HG03378 (cell line): ENCODE measurements around the gene CEBPZOS.
"Not testable (repeated sequence)": the region's sequence is repeated elsewhere in the genome, so short reads cannot be mapped to it uniquely, and the experiment has no call there.

ENCODE experiments used
- ATAC-seq: cut with Tn5 transposase; IDR thresholded peaks from one replicate; pipeline ENCODE4 v1.9.1; 2021; ENCODE audit warnings: mild to moderate bottlenecking, moderate library complexity; ENCODE audit not compliant: unreplicated experiment

The CEBPZOS gene

DNA sequence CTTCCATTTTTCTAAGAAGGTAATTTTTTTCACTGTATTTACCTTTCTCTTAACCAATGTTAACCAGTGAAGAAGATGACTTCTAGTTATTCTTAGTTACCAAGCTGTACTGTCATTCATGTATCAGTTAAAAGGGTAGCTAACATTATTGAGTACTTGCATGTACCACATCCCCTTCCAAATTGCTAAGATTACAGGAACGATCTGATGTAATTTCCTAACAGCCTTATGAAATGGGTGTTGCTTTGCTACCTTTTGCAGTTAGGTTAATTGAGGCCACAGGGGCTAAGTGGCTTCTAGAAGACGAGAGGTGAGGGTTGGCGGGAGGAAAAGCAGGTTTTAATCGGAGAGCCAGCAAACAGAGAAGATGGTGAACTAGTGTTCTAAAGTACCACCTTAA is 6.0 kb upstream of the CEBPZOS start:
- no peak for ATAC-seq

DNA sequence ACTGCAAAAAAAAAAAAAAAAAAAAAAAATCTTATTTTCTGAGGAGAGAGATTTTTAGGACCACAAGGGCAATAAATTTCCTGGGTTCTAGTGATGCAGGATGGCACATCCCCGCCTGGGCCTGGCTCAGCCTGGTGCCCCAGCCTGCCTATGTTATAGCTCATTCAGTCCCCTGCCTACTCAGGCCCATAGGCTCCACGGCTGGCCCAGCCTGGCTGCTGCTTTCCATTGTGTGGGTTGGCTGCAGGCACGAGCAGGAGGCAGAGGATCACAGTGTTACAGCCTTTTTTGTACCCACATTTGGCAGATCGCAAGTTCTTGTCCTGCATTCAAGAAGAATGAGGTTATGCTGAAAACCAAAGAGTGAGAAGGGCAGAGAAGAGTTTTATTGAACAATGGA is 5.0 kb upstream of the CEBPZOS start:
- no peak for ATAC-seq

GRCh38 chr2:37191747-37192146 is 4.5 kb upstream of the CEBPZOS start:
- no peak for ATAC-seq

DNA sequence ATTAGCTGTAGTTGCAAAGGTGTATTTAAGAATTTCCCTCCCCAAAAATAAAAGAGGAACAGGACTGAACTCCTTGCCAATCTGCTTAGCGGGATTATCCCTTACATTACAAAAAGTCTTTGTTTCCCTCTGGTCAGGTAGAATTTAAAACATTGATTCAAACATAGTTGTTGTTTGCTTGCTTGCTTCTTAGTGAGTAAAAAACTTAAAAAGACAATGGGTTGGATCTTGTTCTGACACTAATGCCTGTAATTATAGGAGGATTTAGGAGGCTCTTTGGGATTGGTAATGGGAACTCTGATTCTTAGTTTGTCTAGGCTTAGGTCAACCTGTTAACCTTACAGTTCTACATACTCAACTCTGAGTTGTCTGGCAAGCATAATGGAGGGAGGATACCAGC is 3.7 kb upstream of the CEBPZOS start:
- no peak for ATAC-seq

DNA sequence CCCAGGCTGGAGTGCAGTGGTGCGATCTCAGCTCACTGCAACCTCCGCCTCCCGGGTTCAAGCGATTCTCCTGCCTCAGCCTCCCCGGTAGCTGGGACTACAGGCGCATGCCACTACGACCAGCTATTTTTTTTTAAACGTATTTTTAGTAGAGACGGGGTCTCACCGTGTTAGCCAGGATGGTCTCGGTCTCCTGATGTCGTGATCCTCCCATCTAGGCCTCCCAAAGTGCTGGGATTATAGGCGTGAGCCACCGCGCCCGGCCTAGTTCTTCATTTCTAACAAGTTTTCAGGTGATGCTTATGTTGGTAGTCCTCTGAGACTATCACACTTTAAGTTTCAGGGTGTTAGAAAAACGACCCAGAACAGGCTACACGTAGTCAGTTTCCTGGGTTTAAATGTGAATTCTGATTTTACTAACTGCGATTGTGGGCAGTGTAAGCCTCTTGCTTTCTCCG is 405 bp upstream of the CEBPZOS start:
- not testable (repeated sequence) for ATAC-seq

DNA sequence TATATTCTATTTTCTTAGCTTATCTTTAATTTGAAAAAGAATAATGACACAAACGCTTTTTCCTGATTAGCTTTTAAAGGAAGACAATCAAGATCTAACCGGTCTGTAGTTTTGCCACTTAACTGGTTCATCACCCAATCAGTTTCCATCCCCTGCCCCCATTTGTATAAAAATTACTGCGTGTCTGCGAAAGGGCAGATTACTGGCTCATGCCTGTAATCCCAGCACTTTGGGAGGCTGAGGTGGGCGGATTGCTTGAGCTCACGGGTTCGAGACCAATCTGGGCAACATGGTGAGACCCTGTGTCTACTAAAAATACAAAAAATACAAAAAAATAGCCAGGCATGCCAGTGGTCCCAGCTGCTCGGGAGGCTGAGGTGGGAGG is 2.4 kb downstream of the CEBPZOS start:
- ATAC-seq: no peak

GRCh38 chr2:37201208-37201607 is 4.9 kb downstream of the CEBPZOS start:
- ATAC-seq: no peak

DNA sequence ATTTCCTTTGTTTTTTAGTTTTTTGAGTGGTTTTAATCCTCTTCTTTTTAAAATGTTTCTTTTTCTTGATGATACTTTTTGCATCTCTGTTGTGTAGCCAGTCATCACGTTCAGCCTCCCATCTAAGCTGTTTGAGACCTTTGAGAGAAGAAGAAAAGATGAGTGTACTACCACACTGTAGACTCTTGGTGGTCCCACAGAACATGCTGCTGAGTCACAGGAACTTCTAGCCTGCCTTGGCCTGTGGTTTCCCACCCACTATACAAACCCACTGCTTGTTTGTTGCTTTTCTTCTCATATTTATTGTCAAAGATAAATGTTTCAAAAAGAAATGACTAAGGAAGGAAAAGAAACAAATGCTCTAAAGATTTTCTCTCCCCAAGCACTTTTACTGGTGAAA is 5.5 kb downstream of the CEBPZOS start:
- ATAC-seq: no peak

DNA sequence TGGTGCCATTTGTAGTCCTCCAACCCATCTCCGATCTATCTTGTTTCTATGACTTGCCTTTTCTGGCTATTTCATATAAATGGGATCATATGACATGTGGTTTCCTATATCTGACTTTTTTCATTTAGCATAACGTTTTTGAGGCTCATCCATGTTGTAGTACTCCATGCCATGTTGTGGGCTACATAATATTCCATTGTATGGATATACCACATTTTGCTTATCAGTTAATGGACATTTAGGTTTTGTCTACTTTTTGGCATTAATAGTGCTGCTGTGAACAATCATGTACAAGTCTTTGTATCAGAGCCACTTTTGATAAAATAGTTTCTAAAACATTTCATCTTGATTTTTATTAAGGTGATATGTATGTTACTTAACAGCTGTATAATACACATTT is 7.4 kb downstream of the CEBPZOS start:
- ATAC-seq: no peak

- ATAC-seq: not testable (repeated sequence)
These were observed 8.9 kb downstream of the CEBPZOS start for GRCh38 chr2:37205071-37205661.

- no peak for ATAC-seq
These were observed 9.5 kb downstream of the CEBPZOS start for GRCh38 chr2:37205689-37206341.

GRCh38 chr2:37206760-37207159 is 10.5 kb downstream of the CEBPZOS start:
- not testable (repeated sequence) for ATAC-seq

DNA sequence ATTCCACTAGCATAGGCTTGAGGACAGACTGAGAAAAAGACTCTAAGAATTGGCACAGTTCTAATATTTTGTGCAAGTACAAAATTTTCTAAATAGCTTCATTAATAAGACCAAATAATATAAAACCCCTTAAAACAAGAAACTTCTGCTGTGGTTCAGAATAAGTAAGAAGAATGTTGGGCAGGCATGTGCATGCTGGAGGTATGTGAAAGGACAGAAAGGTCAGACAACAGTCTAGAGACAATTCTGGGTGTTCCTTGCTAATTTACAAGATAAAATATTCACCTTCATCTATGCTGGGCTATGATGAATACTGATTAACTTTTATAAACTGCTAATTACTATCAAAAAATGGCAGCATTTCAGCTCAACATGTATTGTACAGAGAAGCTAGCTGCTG is 14.9 kb downstream of the CEBPZOS start:
- no peak for ATAC-seq

DNA sequence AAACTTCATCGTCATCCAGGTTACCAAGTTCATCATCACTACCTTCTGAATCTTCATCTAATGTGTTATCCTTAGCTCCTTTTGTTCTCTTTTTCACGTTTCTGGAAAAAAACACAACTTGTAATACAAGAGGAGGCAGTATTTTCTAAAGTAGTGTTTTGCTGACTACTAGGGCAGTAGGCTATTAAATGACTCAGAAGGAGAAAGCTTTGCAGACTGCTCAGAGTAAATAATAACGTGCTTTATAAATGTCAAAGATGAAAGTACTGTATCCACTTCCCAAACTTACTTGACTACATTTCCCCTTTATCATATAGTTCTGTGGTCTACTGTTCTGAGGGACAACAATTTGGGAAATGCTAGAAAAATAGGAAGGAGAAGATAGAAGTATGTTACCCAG is 15.6 kb downstream of the CEBPZOS start:
- ATAC-seq: no peak

GRCh38 chr2:37215250-37215649 is 19.0 kb downstream of the CEBPZOS start:
- ATAC-seq: no peak

GRCh38 chr2:37219046-37219445 is 22.8 kb downstream of the CEBPZOS start:
- no peak for ATAC-seq

GRCh38 chr2:37223131-37223530 is 26.8 kb downstream of the CEBPZOS start:
- no peak for ATAC-seq

DNA sequence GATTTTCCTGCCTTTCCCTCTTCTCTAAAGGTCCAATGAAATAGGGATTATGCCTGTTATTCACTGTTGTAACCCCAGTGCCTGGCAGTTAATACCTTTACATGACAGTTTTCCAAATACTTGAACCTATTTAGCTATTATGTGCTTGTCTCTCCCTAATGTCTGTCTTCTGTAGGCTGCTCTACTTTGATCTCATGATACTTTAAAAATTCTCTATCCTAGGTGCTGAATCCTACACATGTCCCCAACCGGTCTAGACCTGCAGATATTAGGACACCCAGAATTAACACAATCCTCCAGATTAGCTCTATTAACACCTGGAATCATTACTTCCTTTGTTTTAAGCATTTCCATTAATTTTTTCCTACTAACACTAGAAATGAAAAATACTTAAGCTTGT is 27.8 kb downstream of the CEBPZOS start:
- no peak for ATAC-seq

DNA sequence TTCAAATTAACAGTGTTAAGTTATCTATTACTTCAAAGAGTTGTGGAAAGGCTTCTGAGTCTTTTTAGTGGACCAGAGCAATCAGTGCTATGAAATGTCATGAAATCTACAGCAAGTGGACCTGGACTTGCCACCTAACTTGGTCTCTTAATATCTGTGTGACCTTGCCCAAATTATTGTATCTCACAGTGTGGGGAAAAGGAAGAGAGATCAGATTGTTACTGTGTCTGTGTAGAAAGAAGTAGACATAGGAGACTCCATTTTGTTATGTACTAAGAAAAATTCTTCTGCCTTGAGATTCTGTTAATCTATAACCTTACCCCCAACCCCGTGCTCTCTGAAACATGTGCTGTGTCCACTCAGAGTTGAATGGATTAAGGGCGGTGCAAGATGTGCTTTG is 28.8 kb downstream of the CEBPZOS start:
- not testable (repeated sequence) for ATAC-seq

GRCh38 chr2:37226863-37227262 is 30.6 kb downstream of the CEBPZOS start:
- ATAC-seq: no peak

- no peak for ATAC-seq
These were observed 32.5 kb downstream of the CEBPZOS start for GRCh38 chr2:37228788-37229187.

GRCh38 chr2:37230581-37230980 is 34.3 kb downstream of the CEBPZOS start:
- ATAC-seq: no peak
